HG03039 (cell line): Measurements from ENCODE around the gene SH3BP4.

Experiments
- ATAC-seq: cut with Tn5 transposase; IDR thresholded peaks from one replicate; pipeline ENCODE4 v1.9.1; 2021; ENCODE audit warnings: mild to moderate bottlenecking, moderate library complexity; ENCODE audit not compliant: unreplicated experiment

Gene SH3BP4

DNA sequence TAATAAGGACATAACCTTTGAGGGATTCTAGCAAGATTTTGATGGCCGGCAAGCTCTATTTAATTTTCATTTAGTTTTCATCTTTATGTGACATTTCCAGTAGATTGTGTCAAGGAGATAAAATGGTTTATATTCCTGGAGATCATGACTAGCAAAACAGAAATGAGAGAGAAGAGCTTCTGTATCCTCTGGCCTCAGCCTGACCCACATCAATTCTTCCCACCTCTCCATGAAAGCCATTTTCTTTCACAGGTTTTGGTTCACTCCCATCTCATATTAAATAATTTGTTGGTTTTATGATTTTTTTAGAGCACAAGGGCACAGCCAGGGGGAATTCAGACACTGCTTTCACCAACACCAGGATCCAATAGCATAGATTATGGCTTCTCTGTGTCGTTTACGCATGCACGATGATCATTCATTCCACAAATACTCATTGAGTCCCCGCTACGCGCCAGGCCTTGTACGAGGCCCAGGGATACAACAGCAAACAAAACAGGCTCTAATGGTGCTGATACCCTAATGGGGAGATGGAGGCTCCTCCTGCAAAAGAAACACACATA is 85.9 kb downstream of the SH3BP4 start:
- no peak for ATAC-seq

GRCh38 chr2:235041221-235041917 is 89.6 kb downstream of the SH3BP4 start:
- no peak for ATAC-seq

DNA sequence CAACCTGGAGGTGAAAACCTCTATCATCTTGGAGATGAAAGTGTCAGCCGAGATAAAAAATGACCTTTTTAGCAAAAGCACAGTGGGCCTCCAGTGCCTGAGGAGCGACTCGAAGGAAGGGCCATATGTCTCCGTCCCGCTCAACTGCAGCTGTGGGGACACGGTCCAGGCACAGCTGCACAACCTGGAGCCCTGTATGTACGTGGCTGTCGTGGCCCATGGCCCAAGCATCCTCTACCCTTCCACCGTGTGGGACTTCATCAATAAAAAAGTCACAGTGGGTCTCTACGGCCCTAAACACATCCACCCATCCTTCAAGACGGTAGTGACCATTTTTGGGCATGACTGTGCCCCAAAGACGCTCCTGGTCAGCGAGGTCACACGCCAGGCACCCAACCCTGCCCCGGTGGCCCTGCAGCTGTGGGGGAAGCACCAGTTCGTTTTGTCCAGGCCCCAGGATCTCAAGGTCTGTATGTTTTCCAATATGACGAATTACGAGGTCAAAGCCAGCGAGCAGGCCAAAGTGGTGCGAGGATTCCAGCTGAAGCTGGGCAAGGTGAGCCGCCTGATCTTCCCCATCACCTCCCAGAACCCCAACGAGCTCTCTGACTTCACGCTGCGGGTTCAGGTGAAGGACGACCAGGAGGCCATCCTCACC is 90.2 kb downstream of the SH3BP4 start:
- no peak for ATAC-seq

DNA sequence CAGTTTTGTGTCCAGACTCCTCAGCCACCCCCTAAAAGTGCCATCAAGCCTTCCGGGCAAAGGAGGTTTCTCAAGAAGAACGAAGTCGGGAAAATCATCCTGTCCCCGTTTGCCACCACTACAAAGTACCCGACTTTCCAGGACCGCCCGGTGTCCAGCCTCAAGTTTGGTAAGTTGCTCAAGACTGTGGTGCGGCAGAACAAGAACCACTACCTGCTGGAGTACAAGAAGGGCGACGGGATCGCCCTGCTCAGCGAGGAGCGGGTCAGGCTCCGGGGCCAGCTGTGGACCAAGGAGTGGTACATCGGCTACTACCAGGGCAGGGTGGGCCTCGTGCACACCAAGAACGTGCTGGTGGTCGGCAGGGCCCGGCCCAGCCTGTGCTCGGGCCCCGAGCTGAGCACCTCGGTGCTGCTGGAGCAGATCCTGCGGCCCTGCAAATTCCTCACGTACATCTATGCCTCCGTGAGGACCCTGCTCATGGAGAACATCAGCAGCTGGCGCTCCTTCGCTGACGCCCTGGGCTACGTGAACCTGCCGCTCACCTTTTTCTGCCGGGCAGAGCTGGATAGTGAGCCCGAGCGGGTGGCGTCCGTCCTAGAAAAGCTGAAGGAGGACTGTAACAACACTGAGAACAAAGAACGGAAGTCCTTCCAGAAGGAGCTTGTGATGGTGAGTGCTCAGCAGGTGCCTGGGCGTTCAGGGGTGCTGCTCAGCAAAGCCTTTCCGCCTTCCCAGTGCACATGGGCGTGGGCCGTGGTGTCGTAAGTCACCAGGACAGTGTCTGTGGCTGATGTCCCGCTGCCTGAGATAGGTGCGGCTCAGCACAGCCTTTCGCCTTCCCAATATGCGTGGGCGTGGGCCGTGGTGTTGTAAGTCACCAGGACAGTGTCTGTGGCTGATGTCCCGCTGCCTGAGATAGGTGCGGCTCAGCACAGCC is 91.0 kb downstream of the SH3BP4 start:
- no peak for ATAC-seq

GRCh38 chr2:235043762-235044500 is 92.1 kb downstream of the SH3BP4 start:
- no peak for ATAC-seq

DNA sequence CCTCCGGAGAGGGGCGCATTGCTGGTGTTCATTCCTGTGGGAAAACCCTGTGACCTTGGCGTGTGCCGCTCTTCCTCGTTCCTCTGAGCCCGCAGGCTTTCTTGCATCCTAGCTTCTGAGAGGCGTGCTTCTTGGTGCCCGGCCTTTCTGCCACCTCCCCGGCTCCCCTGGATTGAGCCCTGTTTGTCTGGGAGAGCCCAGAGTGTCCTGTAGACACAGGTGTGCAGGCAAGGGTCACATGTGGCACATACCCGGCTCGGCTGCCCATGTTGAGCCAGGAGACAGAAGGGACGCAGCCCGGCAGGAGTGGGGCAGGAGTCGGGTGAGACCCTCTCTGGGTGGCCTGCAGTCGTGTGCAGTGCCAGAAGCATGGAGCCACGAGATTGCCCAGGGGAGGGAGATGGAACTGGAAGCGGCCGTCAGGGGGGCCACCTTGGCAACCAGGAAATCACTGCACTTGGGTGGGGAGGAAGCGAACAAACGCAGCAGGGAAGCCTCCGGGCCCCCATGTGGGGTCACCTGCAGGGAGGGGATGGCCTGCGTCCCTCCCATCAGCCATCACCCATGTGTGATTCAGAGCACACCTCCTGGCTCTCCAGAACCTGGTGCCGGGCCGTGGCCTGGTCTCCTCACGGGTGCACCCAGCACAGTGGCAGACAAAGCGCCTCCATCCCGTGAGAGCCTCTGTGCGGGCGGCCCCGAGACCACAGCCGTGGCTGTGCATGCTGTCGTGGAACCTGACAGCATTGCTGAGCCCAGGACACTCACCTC is 92.9 kb downstream of the SH3BP4 start:
- ATAC-seq: no peak

DNA sequence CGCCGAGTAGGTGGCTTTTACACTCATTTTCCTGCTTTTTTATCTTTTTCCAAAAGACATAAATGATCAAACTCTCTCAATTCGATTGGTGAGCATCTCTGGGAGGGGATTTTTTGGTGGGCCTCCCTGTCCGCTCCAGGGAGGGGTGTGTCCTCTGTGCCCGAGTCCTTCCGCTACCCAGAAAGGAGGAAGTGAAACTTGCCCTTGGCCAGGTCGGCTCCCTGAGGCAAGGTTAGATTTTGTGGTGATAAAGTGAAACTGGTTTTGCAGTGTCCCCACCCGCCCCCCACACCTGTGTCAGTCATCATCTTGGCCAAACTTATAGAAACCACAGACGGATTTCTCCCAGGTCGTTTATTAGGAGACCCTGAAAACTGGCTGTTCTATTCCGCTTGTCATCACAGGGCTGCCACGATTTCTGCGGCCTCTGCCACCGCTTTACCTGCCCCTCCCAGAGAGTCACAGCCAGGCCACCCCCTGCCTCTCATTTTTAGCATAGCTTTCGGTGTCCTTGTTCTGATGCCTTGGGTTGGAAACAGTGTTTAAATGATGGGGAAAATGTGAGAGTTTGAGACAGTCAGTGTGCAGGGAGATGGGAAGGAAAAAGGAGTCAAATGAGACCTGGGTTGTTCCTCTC is 93.6 kb downstream of the SH3BP4 start:
- no peak for ATAC-seq

DNA sequence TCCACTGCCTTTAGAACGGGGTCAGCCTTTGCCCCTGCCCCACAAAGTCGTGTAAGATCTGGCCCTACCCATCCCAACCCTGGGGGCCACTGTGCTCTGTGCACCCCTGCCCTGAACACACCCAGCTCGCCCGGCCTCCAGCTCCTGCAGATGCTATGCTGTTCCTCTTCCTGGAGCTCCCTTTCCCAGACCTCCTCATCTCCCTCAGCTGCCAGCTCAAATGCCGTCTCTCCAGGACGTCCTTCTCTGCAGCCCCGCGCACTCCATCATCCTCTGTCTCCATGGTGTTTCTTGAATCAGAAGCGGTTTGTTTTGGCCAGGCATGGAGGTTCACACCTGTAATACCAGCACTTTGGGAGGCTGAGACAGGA is 94.1 kb downstream of the SH3BP4 start:
- ATAC-seq: no peak

- no peak for ATAC-seq
These were observed 94.8 kb downstream of the SH3BP4 start for GRCh38 chr2:235046589-235046988.

GRCh38 chr2:235047171-235048160 is 95.6 kb downstream of the SH3BP4 start:
- no peak for ATAC-seq

- ATAC-seq: no peak
These were observed 96.7 kb downstream of the SH3BP4 start for GRCh38 chr2:235048549-235048948.

- no peak for ATAC-seq
These were observed 97.3 kb downstream of the SH3BP4 start for GRCh38 chr2:235049069-235049468.

- no peak for ATAC-seq
These were observed 97.9 kb downstream of the SH3BP4 start for GRCh38 chr2:235049719-235050118.

- no peak for ATAC-seq
These were observed 99.1 kb downstream of the SH3BP4 start for GRCh38 chr2:235050980-235051351.

DNA sequence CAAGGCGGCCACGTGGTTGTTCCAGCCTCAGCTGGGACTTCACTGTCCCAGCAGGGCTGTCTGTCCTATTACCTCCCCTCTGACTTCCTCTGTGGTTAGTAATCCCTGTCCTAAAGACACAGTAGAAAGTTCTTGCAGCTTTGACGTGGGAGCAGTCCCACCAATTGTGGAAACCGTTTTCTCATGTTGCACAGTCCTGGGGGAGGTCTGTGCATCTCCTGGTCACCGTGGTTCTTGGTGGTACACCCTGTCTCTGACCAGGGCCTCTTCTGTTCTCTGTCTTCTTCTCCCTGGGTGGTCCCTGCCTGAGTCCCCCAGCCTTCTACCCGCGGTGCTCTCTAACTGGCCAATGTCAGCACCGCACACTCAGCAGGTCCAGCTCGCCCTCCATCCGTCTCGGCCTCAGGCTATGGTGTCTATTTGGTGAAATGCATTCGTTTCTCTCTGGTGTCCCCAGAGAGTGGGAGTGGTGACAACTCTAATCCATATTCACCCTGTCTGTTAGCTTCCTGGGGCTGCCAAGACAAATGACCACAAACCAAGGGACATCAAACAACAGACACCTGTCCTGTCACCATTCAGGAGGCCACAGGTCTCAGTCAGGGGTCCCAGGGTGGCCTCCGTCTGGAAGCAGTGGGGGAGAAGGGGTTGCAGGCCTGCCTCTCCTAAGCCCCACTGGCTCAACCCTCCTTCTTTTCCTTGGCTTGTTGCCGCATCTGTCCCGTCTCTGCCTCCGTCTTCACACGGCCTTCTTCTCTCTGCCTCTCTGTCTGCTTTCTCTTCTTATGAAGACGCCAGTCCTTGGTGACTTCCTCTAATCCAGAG is 99.8 kb downstream of the SH3BP4 start:
- ATAC-seq: no peak

- ATAC-seq: no peak
These were observed 100.9 kb downstream of the SH3BP4 start for GRCh38 chr2:235052514-235053354.

GRCh38 chr2:235053651-235054050 is 101.8 kb downstream of the SH3BP4 start:
- ATAC-seq: no peak
